GM12878 (cell line): ENCODE data around the gene SPATA12.

Source experiments
- ATF7 ChIP-seq: fragments of 450-650 bp; IDR thresholded peaks from 2 replicates; pipeline ENCODE4 v1.6.1; 2016; ENCODE audit warnings: low read depth, mild to moderate bottlenecking
- EP300 ChIP-seq, 2 experiments: fragments of 150-350 bp in 1 of 2; IDR thresholded peaks; 2 replicates each; pipeline ENCODE4 v1.6.1; 2011 to 2012; ENCODE audit warnings: low read depth in 2 of 2, low read length in 2 of 2, borderline replicate concordance in 1 of 2, improper control_type of control experiment in 1 of 2, inconsistent platforms in 1 of 2; ENCODE audit not compliant: control insufficient read depth in 1 of 2
- NFYA ChIP-seq: IDR thresholded peaks from 2 replicates; pipeline ENCODE4 v1.6.1; 2011; ENCODE audit warnings: low read depth, mild to moderate bottlenecking, low read length, improper control_type of control experiment, borderline replicate concordance
- NRF1 ChIP-seq: conservative IDR thresholded peaks from 2 replicates; pipeline ENCODE4 v1.6.1; 2011; ENCODE audit warnings: mild to moderate bottlenecking, low read depth, low read length, improper control_type of control experiment
- POLR2AphosphoS2 ChIP-seq: IDR thresholded peaks from 2 replicates; pipeline ENCODE4 v1.6.1; 2011; ENCODE audit warnings: low read depth, mild to moderate bottlenecking, low read length, improper control_type of control experiment, moderate library complexity
- RAD21 ChIP-seq: IDR thresholded peaks from 2 replicates; pipeline ENCODE4 v1.6.1; 2011; ENCODE audit warnings: mild to moderate bottlenecking, low read depth, low read length, moderate library complexity; ENCODE audit not compliant: insufficient read depth
- RBBP5 ChIP-seq: fragments of 200-600 bp; sonication (generic); conservative IDR thresholded peaks from 2 replicates; pipeline ENCODE4 v1.6.1; 2016
- SIN3A ChIP-seq: IDR thresholded peaks from 2 replicates; pipeline ENCODE4 v1.6.1; 2012; ENCODE audit warnings: low read depth, low read length, improper control_type of control experiment
- TCF3 ChIP-seq: IDR thresholded peaks from 2 replicates; pipeline ENCODE4 v1.6.1; 2012; ENCODE audit warnings: low read depth, mild to moderate bottlenecking, low read length, borderline replicate concordance; ENCODE audit not compliant: insufficient read depth
- TF ChIP-seq, protein P1 (sequence below): fragments of 450-650 bp; IDR thresholded peaks from 2 replicates; pipeline ENCODE4 v1.6.1; 2018; ENCODE audit warnings: mild to moderate bottlenecking, low read depth, moderate library complexity; ENCODE audit not compliant: partially characterized antibody
- TF ChIP-seq, protein P2 (sequence below): IDR thresholded peaks from 2 replicates; pipeline ENCODE4 v1.6.1; 2011; ENCODE audit warnings: low read depth, low read length, improper control_type of control experiment, borderline replicate concordance
- TF ChIP-seq, protein P3 (sequence below), 3 experiments: IDR thresholded peaks in 2 of 3; conservative IDR thresholded peaks in 1 of 3; 2 replicates each; pipeline ENCODE4 v1.5.1; 2011; ENCODE audit warnings: low read depth in 3 of 3, low read length in 3 of 3, mild to moderate bottlenecking in 3 of 3, control low read depth in 2 of 3, moderate library complexity in 2 of 3, inconsistent platforms in 1 of 3, mixed read lengths in 1 of 3; ENCODE audit not compliant: control insufficient read depth in 2 of 3, insufficient read depth in 1 of 3; ENCODE audit errors: extremely low read depth in 1 of 3
- TF ChIP-seq, protein P4 (sequence below): IDR thresholded peaks from 2 replicates; pipeline ENCODE4 v1.6.1; 2012; ENCODE audit warnings: mild to moderate bottlenecking, low read depth, low read length
- TF ChIP-seq, protein P5 (sequence below): IDR thresholded peaks from 2 replicates; pipeline ENCODE4 v1.6.1; 2012; ENCODE audit warnings: low read depth, low read length, improper control_type of control experiment

DNA sequence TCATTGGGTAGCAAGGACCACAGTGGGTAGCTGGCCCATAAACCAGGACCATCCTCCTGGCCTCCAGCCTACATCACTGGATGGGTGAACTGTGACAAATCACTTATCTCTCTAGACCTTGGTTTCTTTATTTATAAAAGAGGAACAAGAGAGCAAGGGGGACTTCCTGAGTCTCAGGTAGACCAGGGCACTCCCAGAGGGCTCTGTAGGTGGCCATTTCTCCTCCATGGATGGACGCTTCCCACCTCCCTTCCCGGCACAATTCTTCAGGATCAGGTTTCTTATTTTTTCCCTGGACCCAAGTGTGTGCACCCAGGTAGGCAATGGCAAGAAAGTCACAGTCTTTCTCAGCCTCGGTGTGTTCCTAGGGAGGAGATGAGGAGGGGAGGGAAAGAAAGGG, 41.4 kb upstream of the SPATA12 start:
- TF ChIP-seq, protein P1, sequence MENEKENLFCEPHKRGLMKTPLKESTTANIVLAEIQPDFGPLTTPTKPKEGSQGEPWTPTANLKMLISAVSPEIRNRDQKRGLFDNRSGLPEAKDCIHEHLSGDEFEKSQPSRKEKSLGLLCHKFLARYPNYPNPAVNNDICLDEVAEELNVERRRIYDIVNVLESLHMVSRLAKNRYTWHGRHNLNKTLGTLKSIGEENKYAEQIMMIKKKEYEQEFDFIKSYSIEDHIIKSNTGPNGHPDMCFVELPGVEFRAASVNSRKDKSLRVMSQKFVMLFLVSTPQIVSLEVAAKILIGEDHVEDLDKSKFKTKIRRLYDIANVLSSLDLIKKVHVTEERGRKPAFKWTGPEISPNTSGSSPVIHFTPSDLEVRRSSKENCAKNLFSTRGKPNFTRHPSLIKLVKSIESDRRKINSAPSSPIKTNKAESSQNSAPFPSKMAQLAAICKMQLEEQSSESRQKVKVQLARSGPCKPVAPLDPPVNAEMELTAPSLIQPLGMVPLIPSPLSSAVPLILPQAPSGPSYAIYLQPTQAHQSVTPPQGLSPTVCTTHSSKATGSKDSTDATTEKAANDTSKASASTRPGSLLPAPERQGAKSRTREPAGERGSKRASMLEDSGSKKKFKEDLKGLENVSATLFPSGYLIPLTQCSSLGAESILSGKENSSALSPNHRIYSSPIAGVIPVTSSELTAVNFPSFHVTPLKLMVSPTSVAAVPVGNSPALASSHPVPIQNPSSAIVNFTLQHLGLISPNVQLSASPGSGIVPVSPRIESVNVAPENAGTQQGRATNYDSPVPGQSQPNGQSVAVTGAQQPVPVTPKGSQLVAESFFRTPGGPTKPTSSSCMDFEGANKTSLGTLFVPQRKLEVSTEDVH: no peak
- TF ChIP-seq, protein P2, sequence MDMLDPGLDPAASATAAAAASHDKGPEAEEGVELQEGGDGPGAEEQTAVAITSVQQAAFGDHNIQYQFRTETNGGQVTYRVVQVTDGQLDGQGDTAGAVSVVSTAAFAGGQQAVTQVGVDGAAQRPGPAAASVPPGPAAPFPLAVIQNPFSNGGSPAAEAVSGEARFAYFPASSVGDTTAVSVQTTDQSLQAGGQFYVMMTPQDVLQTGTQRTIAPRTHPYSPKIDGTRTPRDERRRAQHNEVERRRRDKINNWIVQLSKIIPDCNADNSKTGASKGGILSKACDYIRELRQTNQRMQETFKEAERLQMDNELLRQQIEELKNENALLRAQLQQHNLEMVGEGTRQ: no peak
- TF ChIP-seq TCF3 (no peak), POLR2AphosphoS2 (no peak), SIN3A (no peak), RAD21 (no peak), NFYA (no peak), NRF1 (no peak), EP300 (IDR thresholded peaks at IDR 0.05; ENCODE audit: borderline replicate concordance in 1 of 2, control insufficient read depth in 1 of 2, low read depth in 2 of 2, low read length in 2 of 2) (0 out of 4 replicates have a peak, but pooled peaks of 1 of the 2 experiments have one; percentile 20), RBBP5 (no peak), ATF7 (no peak)
- TF ChIP-seq, protein P3, sequence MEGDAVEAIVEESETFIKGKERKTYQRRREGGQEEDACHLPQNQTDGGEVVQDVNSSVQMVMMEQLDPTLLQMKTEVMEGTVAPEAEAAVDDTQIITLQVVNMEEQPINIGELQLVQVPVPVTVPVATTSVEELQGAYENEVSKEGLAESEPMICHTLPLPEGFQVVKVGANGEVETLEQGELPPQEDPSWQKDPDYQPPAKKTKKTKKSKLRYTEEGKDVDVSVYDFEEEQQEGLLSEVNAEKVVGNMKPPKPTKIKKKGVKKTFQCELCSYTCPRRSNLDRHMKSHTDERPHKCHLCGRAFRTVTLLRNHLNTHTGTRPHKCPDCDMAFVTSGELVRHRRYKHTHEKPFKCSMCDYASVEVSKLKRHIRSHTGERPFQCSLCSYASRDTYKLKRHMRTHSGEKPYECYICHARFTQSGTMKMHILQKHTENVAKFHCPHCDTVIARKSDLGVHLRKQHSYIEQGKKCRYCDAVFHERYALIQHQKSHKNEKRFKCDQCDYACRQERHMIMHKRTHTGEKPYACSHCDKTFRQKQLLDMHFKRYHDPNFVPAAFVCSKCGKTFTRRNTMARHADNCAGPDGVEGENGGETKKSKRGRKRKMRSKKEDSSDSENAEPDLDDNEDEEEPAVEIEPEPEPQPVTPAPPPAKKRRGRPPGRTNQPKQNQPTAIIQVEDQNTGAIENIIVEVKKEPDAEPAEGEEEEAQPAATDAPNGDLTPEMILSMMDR (IDR thresholded peaks at IDR 0.05 in 2 of 3, conservative IDR thresholded peaks at IDR 0.05 in 1 of 3; ENCODE audit: control insufficient read depth in 2 of 3, extremely low read depth in 1 of 3, insufficient read depth in 1 of 3, low read depth in 3 of 3, low read length in 3 of 3): no peak
- TF ChIP-seq, protein P4, sequence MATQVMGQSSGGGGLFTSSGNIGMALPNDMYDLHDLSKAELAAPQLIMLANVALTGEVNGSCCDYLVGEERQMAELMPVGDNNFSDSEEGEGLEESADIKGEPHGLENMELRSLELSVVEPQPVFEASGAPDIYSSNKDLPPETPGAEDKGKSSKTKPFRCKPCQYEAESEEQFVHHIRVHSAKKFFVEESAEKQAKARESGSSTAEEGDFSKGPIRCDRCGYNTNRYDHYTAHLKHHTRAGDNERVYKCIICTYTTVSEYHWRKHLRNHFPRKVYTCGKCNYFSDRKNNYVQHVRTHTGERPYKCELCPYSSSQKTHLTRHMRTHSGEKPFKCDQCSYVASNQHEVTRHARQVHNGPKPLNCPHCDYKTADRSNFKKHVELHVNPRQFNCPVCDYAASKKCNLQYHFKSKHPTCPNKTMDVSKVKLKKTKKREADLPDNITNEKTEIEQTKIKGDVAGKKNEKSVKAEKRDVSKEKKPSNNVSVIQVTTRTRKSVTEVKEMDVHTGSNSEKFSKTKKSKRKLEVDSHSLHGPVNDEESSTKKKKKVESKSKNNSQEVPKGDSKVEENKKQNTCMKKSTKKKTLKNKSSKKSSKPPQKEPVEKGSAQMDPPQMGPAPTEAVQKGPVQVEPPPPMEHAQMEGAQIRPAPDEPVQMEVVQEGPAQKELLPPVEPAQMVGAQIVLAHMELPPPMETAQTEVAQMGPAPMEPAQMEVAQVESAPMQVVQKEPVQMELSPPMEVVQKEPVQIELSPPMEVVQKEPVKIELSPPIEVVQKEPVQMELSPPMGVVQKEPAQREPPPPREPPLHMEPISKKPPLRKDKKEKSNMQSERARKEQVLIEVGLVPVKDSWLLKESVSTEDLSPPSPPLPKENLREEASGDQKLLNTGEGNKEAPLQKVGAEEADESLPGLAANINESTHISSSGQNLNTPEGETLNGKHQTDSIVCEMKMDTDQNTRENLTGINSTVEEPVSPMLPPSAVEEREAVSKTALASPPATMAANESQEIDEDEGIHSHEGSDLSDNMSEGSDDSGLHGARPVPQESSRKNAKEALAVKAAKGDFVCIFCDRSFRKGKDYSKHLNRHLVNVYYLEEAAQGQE: no peak
- TF ChIP-seq, protein P5, sequence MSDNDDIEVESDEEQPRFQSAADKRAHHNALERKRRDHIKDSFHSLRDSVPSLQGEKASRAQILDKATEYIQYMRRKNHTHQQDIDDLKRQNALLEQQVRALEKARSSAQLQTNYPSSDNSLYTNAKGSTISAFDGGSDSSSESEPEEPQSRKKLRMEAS: no peak
